CD4-positive, alpha-beta memory T cell (primary cell): ENCODE data around the gene HAO2. TPM values are rescaled to one million over a fixed set of nuclear protein-coding genes. Genes with fewer than 3 reads are reported as not detected.

Source experiments
- CTCF ChIA-PET: fragments of 350-600 bp; sonication (Branson Sonifier 250); formaldehyde crosslinking; loops from one replicate; lab custom pipeline; 2021; ENCODE audit warnings: inconsistent platforms; ENCODE audit not compliant: partially characterized antibody; lab: Charles Lee
- POLR2A ChIA-PET: fragments of 350-600 bp; sonication (Branson Sonifier 250); formaldehyde crosslinking; loops from one replicate; lab custom pipeline; 2021; ENCODE audit not compliant: partially characterized antibody; lab: Charles Lee
- DNase-seq, 5 donors: peaks; one replicate each; pipeline versions ENCODE4 v3.0.0 to v3.0.0-alpha.2; 2020 to 2022; ENCODE audit warnings: mixed read lengths in 1 of 5
- H3K27ac ChIP-seq: one replicate; pipeline ENCODE4 v1.7.0; 2013; ENCODE audit warnings: low read depth, low read length
- H3K27me3 ChIP-seq: 2 replicates; pipeline ENCODE4 v1.7.0; 2013; ENCODE audit warnings: mild to moderate bottlenecking, low read length, moderate library complexity; ENCODE audit not compliant: insufficient read depth
- H3K36me3 ChIP-seq: 2 replicates; pipeline ENCODE4 v1.7.0; 2013; ENCODE audit warnings: mild to moderate bottlenecking, low read length, moderate library complexity; ENCODE audit not compliant: insufficient read depth
- H3K4me1 ChIP-seq: 2 replicates; pipeline ENCODE4 v1.7.0; 2013; ENCODE audit warnings: mild to moderate bottlenecking, low read length, moderate library complexity; ENCODE audit not compliant: insufficient read depth
- H3K4me3 ChIP-seq, 2 donors: one replicate each; pipeline ENCODE4 v1.7.0; 2013; ENCODE audit warnings: low read length in 2 of 2, mild to moderate bottlenecking in 1 of 2
- H3K9me3 ChIP-seq, 2 donors: one replicate each; pipeline ENCODE4 v1.7.0; 2013; ENCODE audit warnings: low read length in 2 of 2, control low read depth in 1 of 2; ENCODE audit not compliant: control insufficient read depth in 1 of 2
- H3K27ac Mint-ChIP-seq, 7 donors: one replicate each; pipeline ENCODE4 v1.8.0; 2020 to 2021; ENCODE audit warnings: mixed read lengths in 7 of 7, mild to moderate bottlenecking in 6 of 7, inconsistent platforms in 3 of 7, moderate library complexity in 3 of 7
- H3K27me3 Mint-ChIP-seq, 2 donors: one replicate each; pipeline ENCODE4 v1.8.0; 2020 to 2021; ENCODE audit warnings: mixed read lengths in 2 of 2
- H3K36me3 Mint-ChIP-seq, 2 donors: one replicate each; pipeline ENCODE4 v1.8.0; 2020 to 2021; ENCODE audit warnings: mixed read lengths in 2 of 2, inconsistent platforms in 1 of 2, mild to moderate bottlenecking in 1 of 2
- H3K4me1 Mint-ChIP-seq, 4 donors: one replicate each; pipeline ENCODE4 v1.8.0; 2020 to 2021; ENCODE audit warnings: mixed read lengths in 4 of 4, mild to moderate bottlenecking in 1 of 4
- H3K4me3 Mint-ChIP-seq, 8 donors: one replicate each; pipeline ENCODE4 v1.8.0; 2020 to 2021; ENCODE audit warnings: mixed read lengths in 8 of 8, mild to moderate bottlenecking in 7 of 8, moderate library complexity in 6 of 8, inconsistent platforms in 3 of 8
- H3K9me3 Mint-ChIP-seq, 8 donors: one replicate each; pipeline ENCODE4 v1.8.0; 2020 to 2021; ENCODE audit warnings: mixed read lengths in 8 of 8, mild to moderate bottlenecking in 5 of 8, inconsistent platforms in 3 of 8, moderate library complexity in 1 of 8
- intact Hi-C: fragments of 100-400 bp; cut with micrococcal nuclease; formaldehyde crosslinking; loops from one replicate; pipeline ENCODE4 v1.15.1; 2023
- polyA plus RNA-seq, 2 donors: library from polyadenylated mRNA; unstranded; fragments of 300-500 nt; fragmentation: Illumina TruSeq; gene quantifications; one replicate each; pipeline ENCODE4 v1.2.3, GENCODE V29; 2021
- total RNA-seq, 2 experiments: library from RNA; stranded (reverse); gene quantifications; one replicate each; pipeline ENCODE4 v1.2.3, GENCODE V29; 2021

The HAO2 gene
- total and polyA plus RNA-seq, 4 experiments from 2014 or later, result not detected

GRCh38 chr1:119327450-119328155 is 41.0 kb upstream of the HAO2 start:
- Mint-ChIP-seq H3K4me1 (peaks cover 8 to 20% (median 16%) of the 10 kb centered on the region in 4 donors), H3K27ac (peak overlapping the region in 3 of 7 donors; percentile 30 to 78 (median 47)), H3K9me3 (peaks cover 0 to 2% (median 0%) of the 10 kb centered on the region in 8 donors), H3K27me3 (peaks cover 1 to 6% of the 10 kb centered on the region in 2 donors), H3K4me3 (peak overlapping the region; percentile 83 to 91 (median 89)), H3K36me3 (no peaks in the 10 kb centered on the region)
- no peaks in the 10 kb centered on the region for H3K9me3 ChIP-seq
- peak in 4 of 5 donors; percentile 8 to 21 (median 10) for DNase-seq
- H3K27ac ChIP-seq, result no peak overlapping the region
- intact Hi-C loops, result loop anchor here (1.0 kb wide), 1 partner anchor 41 kb away; no protein-coding TSS in a partner anchor
- peak overlapping the region in 1 of 2 donors; percentile 45 for H3K4me3 ChIP-seq
- H3K4me1 ChIP-seq, result peaks cover 5% of the 10 kb centered on the region
- H3K36me3 ChIP-seq, result no peaks in the 10 kb centered on the region
- no peaks in the 10 kb centered on the region for H3K27me3 ChIP-seq
- ChIA-PET POLR2A (no interaction called here), CTCF (interaction anchor here (0.8 to 1.6 kb wide), 4 partner anchors 34 to 187 kb away, joined by 3 to 4 read pairs (median 3); partner anchors contain the start of gene WARS2)

DNA sequence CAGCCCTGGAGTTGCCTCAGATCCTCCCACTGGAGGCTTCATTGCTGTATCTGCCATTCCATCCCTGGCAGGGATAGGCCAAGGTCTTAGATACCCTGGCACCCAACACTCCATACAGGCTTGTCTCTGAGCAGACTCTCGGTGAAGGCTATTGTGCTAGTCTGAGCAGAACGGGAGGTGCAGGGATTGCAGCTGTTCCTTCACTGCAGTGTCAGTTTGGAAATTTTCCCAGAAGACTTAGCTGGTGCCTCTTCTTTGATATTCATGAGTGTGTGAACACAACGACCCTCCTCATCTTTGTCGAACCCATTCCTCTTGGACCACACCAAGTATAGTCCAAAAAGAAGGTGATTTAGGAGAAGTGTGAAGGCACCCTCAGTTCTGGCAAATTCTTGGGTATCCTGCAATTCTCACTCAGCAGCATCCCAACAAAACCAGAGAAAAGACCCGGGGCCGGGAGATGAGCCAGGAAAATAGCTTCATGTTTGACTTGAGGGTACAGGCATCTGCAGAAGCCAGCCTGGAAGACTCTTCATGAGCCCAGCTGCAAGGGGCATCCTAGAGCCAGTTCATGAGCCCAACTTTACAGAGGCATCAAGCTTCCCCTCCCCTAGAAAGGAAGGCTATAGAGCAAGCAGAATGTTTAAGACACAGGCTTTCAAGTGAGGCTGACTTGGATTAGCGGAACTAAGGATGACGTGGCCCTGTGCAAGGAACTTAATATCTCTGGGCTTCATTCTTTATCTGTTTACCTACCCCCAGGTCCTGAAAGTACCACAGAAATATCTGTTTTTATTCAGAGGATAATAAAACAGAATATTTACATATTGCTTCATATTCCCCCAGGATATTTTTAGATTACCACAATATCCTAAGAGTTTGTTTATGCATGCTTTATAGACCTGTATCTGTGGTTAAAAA is 38.8 kb upstream of the HAO2 start:
- intact Hi-C loops, result no loop called here
- Histone ChIP-seq H3K4me1 (peaks cover 5% of the 10 kb centered on the region), H3K9me3 (no peaks in the 10 kb centered on the region), H3K27me3 (no peaks in the 10 kb centered on the region), H3K4me3 (no peak overlapping the region), H3K27ac (no peak overlapping the region), H3K36me3 (no peaks in the 10 kb centered on the region)
- no peak overlapping the region for H3K27ac Mint-ChIP-seq
- H3K36me3 Mint-ChIP-seq, result no peaks in the 10 kb centered on the region
- no peak for DNase-seq
- CTCF ChIA-PET, result interaction anchor here (0.8 kb wide), 1 partner anchor 17 kb away, joined by 3 read pairs; no protein-coding TSS in a partner anchor
- H3K4me1 Mint-ChIP-seq, result peaks cover 8 to 20% (median 16%) of the 10 kb centered on the region in 4 donors
- POLR2A ChIA-PET, result no interaction called here
- H3K4me3 Mint-ChIP-seq, result no peak overlapping the region
- H3K9me3 Mint-ChIP-seq, result peaks cover 0 to 2% (median 0%) of the 10 kb centered on the region in 8 donors
- peaks cover 1 to 6% of the 10 kb centered on the region in 2 donors for H3K27me3 Mint-ChIP-seq

- ChIA-PET POLR2A (no interaction called here), CTCF (no interaction called here)
- Histone ChIP-seq H3K4me1 (peaks cover 5% of the 10 kb centered on the region), H3K4me3 (no peak overlapping the region), H3K9me3 (no peaks in the 10 kb centered on the region), H3K27me3 (no peaks in the 10 kb centered on the region), H3K36me3 (no peaks in the 10 kb centered on the region), H3K27ac (no peak overlapping the region)
- no peak for DNase-seq
- H3K27me3 Mint-ChIP-seq, result peaks cover 1 to 6% of the 10 kb centered on the region in 2 donors
- peaks cover 0 to 2% (median 0%) of the 10 kb centered on the region in 8 donors for H3K9me3 Mint-ChIP-seq
- no peaks in the 10 kb centered on the region for H3K36me3 Mint-ChIP-seq
- peak overlapping the region in 1 of 7 donors; percentile 16 for H3K27ac Mint-ChIP-seq
- intact Hi-C loops, result no loop called here
- peaks cover 8 to 20% (median 16%) of the 10 kb centered on the region in 4 donors for H3K4me1 Mint-ChIP-seq
- no peak overlapping the region for H3K4me3 Mint-ChIP-seq
Observed at GRCh38 chr1:119330466-119331189, 38.0 kb upstream of the HAO2 start.

DNA sequence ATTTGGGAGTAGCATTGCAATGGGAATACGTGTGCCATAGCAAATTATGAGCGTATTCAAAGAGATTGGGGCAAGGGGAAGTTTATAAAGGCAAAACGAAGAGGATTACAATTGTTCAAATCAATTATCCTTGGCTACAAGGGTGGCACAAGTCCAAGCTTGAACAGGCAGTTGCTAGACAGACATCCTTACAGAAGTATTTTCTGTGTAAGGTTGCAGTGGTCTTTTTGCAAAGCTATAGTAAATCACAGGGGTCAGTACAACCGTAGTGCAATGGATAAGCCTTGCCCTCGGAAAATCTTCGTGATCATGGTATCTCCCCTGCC is 37.4 kb upstream of the HAO2 start:
- ChIA-PET CTCF (no interaction called here), POLR2A (no interaction called here)
- peaks cover 1 to 6% of the 10 kb centered on the region in 2 donors for H3K27me3 Mint-ChIP-seq
- H3K9me3 ChIP-seq, result no peaks in the 10 kb centered on the region
- no peak overlapping the region for H3K27ac ChIP-seq
- intact Hi-C loops, result no loop called here
- H3K4me1 Mint-ChIP-seq, result peaks cover 8 to 20% (median 14%) of the 10 kb centered on the region in 4 donors
- no peaks in the 10 kb centered on the region for H3K36me3 ChIP-seq
- no peaks in the 10 kb centered on the region for H3K27me3 ChIP-seq
- peaks cover 0 to 2% (median 0%) of the 10 kb centered on the region in 8 donors for H3K9me3 Mint-ChIP-seq
- H3K4me1 ChIP-seq, result peaks cover 5% of the 10 kb centered on the region
- no peak overlapping the region for H3K27ac Mint-ChIP-seq
- H3K4me3 Mint-ChIP-seq, result no peak overlapping the region
- H3K4me3 ChIP-seq, result no peak overlapping the region
- H3K36me3 Mint-ChIP-seq, result no peaks in the 10 kb centered on the region
- DNase-seq, result no peak

GRCh38 chr1:119331915-119332314 is 36.7 kb upstream of the HAO2 start:
- no peak overlapping the region for H3K4me3 ChIP-seq
- no peak overlapping the region for H3K27ac Mint-ChIP-seq
- no peak overlapping the region for H3K27ac ChIP-seq
- ChIA-PET CTCF (no interaction called here), POLR2A (no interaction called here)
- peaks cover 1% of the 10 kb centered on the region for H3K4me1 ChIP-seq
- no peaks in the 10 kb centered on the region for H3K36me3 ChIP-seq
- no peaks in the 10 kb centered on the region for H3K9me3 ChIP-seq
- intact Hi-C loops, result no loop called here
- peaks cover 0 to 1% (median 0%) of the 10 kb centered on the region in 8 donors for H3K9me3 Mint-ChIP-seq
- no peak overlapping the region for H3K4me3 Mint-ChIP-seq
- DNase-seq, result no peak
- no peaks in the 10 kb centered on the region for H3K27me3 ChIP-seq
- H3K36me3 Mint-ChIP-seq, result no peaks in the 10 kb centered on the region
- peaks cover 7 to 12% (median 8%) of the 10 kb centered on the region in 4 donors for H3K4me1 Mint-ChIP-seq
- peaks cover 2 to 7% of the 10 kb centered on the region in 2 donors for H3K27me3 Mint-ChIP-seq

GRCh38 chr1:119332622-119333021 is 36.0 kb upstream of the HAO2 start:
- Histone ChIP-seq H3K9me3 (no peaks in the 10 kb centered on the region), H3K27ac (no peak overlapping the region), H3K4me1 (no peaks in the 10 kb centered on the region), H3K36me3 (no peaks in the 10 kb centered on the region), H3K27me3 (no peaks in the 10 kb centered on the region), H3K4me3 (no peak overlapping the region)
- peaks cover 3 to 7% (median 4%) of the 10 kb centered on the region in 4 donors for H3K4me1 Mint-ChIP-seq
- no peak for DNase-seq
- no peak overlapping the region for H3K27ac Mint-ChIP-seq
- CTCF ChIA-PET, result no interaction called here
- POLR2A ChIA-PET, result no interaction called here
- intact Hi-C loops, result no loop called here
- peaks cover 3 to 6% of the 10 kb centered on the region in 2 donors for H3K27me3 Mint-ChIP-seq
- H3K9me3 Mint-ChIP-seq, result no peaks in the 10 kb centered on the region
- no peaks in the 10 kb centered on the region for H3K36me3 Mint-ChIP-seq
- no peak overlapping the region for H3K4me3 Mint-ChIP-seq
